ENCODE measurements around the gene RGL2. TPM values are rescaled to one million over a fixed set of nuclear protein-coding genes. Genes with fewer than 3 reads are reported as not detected.

RGL2 gene
- total RNA-seq, 2 experiments from 2014 or later: 27.2 to 67.6 TPM

GRCh38 chr6:33254591-33254990, 44.2 kb downstream of the RGL2 start:
- POLR2A ChIA-PET: interaction anchor here (0.6 kb wide), 1 partner anchor 40 kb away, joined by 4 read pairs; no protein-coding TSS in a partner anchor
- H3K36me3 ChIP-seq (ENCODE audit: insufficient read depth, low read length): peaks cover 50% of the 10 kb centered on the region
- H3K4me1 ChIP-seq (ENCODE audit: insufficient read depth, low read length, poor library complexity, severe bottlenecking): peaks cover 12% of the 10 kb centered on the region
- H3K4me2 ChIP-seq (ENCODE audit: low read length): no peak overlapping the region
- BruUV-seq (replicated peaks): no TSS peak
- no peaks in the 10 kb centered on the region for H3K9me3 ChIP-seq (ENCODE audit: low read length)
- no peaks in the 10 kb centered on the region for H3K9me2 ChIP-seq (ENCODE audit: insufficient read depth, low read length)
- H4K20me1 ChIP-seq (ENCODE audit: insufficient read depth, low read length): no peaks in the 10 kb centered on the region
- intact Hi-C loops (cut with micrococcal nuclease; ENCODE audit: unreplicated experiment): no loop called here
- TF ChIP-seq EZH2phosphoT487 (IDR thresholded peaks at IDR 0.05; ENCODE audit: borderline replicate concordance, low read depth, low read length) (no peak), CTCF (conservative IDR thresholded peaks at IDR 0.05; ENCODE audit: low read length) (no peak)
- CTCF ChIA-PET (ENCODE audit: unreplicated experiment): no interaction called here
- DNase-seq (ENCODE audit: low spot score): no peak
- H3K27ac ChIP-seq (ENCODE audit: low read depth, low read length, poor library complexity, severe bottlenecking): no peak overlapping the region
- no peak overlapping the region for H2AFZ ChIP-seq (ENCODE audit: low read length)
- H3K79me2 ChIP-seq (ENCODE audit: insufficient read depth, low read depth, low read length): no peaks in the 10 kb centered on the region
- no peak overlapping the region for H3K4me3 ChIP-seq (ENCODE audit: low read depth, low read length, poor library complexity, severe bottlenecking)

GRCh38 chr6:33252759-33253158, 46.0 kb downstream of the RGL2 start:
- Histone ChIP-seq H3K9me3 (ENCODE audit: low read length) (no peaks in the 10 kb centered on the region), H4K20me1 (ENCODE audit: insufficient read depth, low read length) (no peaks in the 10 kb centered on the region), H3K36me3 (ENCODE audit: insufficient read depth, low read length) (peaks cover 32% of the 10 kb centered on the region), H3K4me3 (ENCODE audit: low read depth, low read length, poor library complexity, severe bottlenecking) (no peak overlapping the region), H3K4me2 (ENCODE audit: low read length) (no peak overlapping the region), H3K9me2 (ENCODE audit: insufficient read depth, low read length) (no peaks in the 10 kb centered on the region), H3K79me2 (ENCODE audit: insufficient read depth, low read depth, low read length) (no peaks in the 10 kb centered on the region), H3K27ac (ENCODE audit: low read depth, low read length, poor library complexity, severe bottlenecking) (no peak overlapping the region), H2AFZ (ENCODE audit: low read length) (no peak overlapping the region), H3K4me1 (ENCODE audit: insufficient read depth, low read length, poor library complexity, severe bottlenecking) (peaks cover 22% of the 10 kb centered on the region)
- DNase-seq (ENCODE audit: low spot score): no peak
- POLR2A ChIA-PET: no interaction called here
- CTCF ChIA-PET (ENCODE audit: unreplicated experiment): no interaction called here
- intact Hi-C loops (cut with micrococcal nuclease; ENCODE audit: unreplicated experiment): no loop called here
- BruUV-seq (replicated peaks): TSS peak; percentile 38
- TF ChIP-seq EZH2phosphoT487 (IDR thresholded peaks at IDR 0.05; ENCODE audit: borderline replicate concordance, low read depth, low read length) (no peak), CTCF (conservative IDR thresholded peaks at IDR 0.05; ENCODE audit: low read length) (no peak)

GRCh38 chr6:33251395-33252012, 47.2 kb downstream of the RGL2 start:
- intact Hi-C loops (cut with micrococcal nuclease; ENCODE audit: unreplicated experiment): no loop called here
- CTCF ChIA-PET (ENCODE audit: unreplicated experiment): no interaction called here
- H3K4me1 ChIP-seq (ENCODE audit: insufficient read depth, low read length, poor library complexity, severe bottlenecking): peaks cover 23% of the 10 kb centered on the region
- no peaks in the 10 kb centered on the region for H3K79me2 ChIP-seq (ENCODE audit: insufficient read depth, low read depth, low read length)
- POLR2A ChIA-PET: interaction anchor here (3.8 kb wide), 1 partner anchor 20 kb away, joined by 19 read pairs; the partner anchor contains the start of genes RPS18 and VPS52
- TF ChIP-seq CTCF (conservative IDR thresholded peaks at IDR 0.05; ENCODE audit: low read length) (peak; percentile 31; the same call in 1 of the 2 replicates), EZH2phosphoT487 (IDR thresholded peaks at IDR 0.05; ENCODE audit: borderline replicate concordance, low read depth, low read length) (no peak)
- no peaks in the 10 kb centered on the region for H4K20me1 ChIP-seq (ENCODE audit: insufficient read depth, low read length)
- no peak overlapping the region for H3K27ac ChIP-seq (ENCODE audit: low read depth, low read length, poor library complexity, severe bottlenecking)
- no peak for DNase-seq (ENCODE audit: low spot score)
- H2AFZ ChIP-seq (ENCODE audit: low read length): no peak overlapping the region
- BruUV-seq (replicated peaks): no TSS peak
- no peak overlapping the region for H3K4me2 ChIP-seq (ENCODE audit: low read length)
- no peaks in the 10 kb centered on the region for H3K9me3 ChIP-seq (ENCODE audit: low read length)
- no peak overlapping the region for H3K4me3 ChIP-seq (ENCODE audit: low read depth, low read length, poor library complexity, severe bottlenecking)
- H3K36me3 ChIP-seq (ENCODE audit: insufficient read depth, low read length): peaks cover 24% of the 10 kb centered on the region
- no peaks in the 10 kb centered on the region for H3K9me2 ChIP-seq (ENCODE audit: insufficient read depth, low read length)

All from OCI-LY7 (cell line).